RWPE2 (cell line): ENCODE measurements around the gene PTPRN2.

ENCODE experiments used
- ATAC-seq: fragments of 200-7000 bp; cut with Tn5 transposase; 3 replicates; pipeline ENCODE4 v1.9.1; 2021; ENCODE audit warnings: low read depth
- DNase-seq: peaks from one replicate; pipeline ENCODE4 v3.0.0-alpha.2; 2020; ENCODE audit warnings: low spot score
- H3K27ac ChIP-seq: fragments of 450-650 bp; 2 replicates; pipeline ENCODE4 v1.5.1; 2017; ENCODE audit warnings: mild to moderate bottlenecking; ENCODE audit not compliant: poor library complexity, severe bottlenecking
- H3K27me3 ChIP-seq: fragments of 250-450 bp; sonication (Bioruptor Pico); 2 replicates; pipeline ENCODE4 v1.5.1; 2021; ENCODE audit warnings: mild to moderate bottlenecking, moderate library complexity; ENCODE audit not compliant: insufficient read depth, poor library complexity, severe bottlenecking
- H3K36me3 ChIP-seq: fragments of 250-450 bp; sonication (Bioruptor Pico); 2 replicates; pipeline ENCODE4 v1.5.1; 2020; ENCODE audit warnings: low read depth, mild to moderate bottlenecking, moderate library complexity
- H3K4me1 ChIP-seq: fragments of 250-450 bp; sonication (Bioruptor Pico); 2 replicates; pipeline ENCODE4 v1.5.1; 2021; ENCODE audit warnings: mild to moderate bottlenecking, moderate library complexity; ENCODE audit not compliant: insufficient read depth, poor library complexity, severe bottlenecking
- H3K4me3 ChIP-seq: fragments of 250-450 bp; sonication (Bioruptor Pico); 2 replicates; pipeline ENCODE4 v1.5.1; 2021; ENCODE audit warnings: mild to moderate bottlenecking, moderate library complexity; ENCODE audit not compliant: severe bottlenecking
- H3K9me3 ChIP-seq: fragments of 250-450 bp; sonication (Bioruptor Pico); 2 replicates; pipeline ENCODE4 v1.5.1; 2021; ENCODE audit warnings: mild to moderate bottlenecking, moderate library complexity; ENCODE audit not compliant: severe bottlenecking
- CTCF ChIP-seq: fragments of 450-650 bp; IDR thresholded peaks from one replicate; pipeline ENCODE4 v1.5.1; 2017; ENCODE audit warnings: mild to moderate bottlenecking, moderate library complexity; ENCODE audit not compliant: poor library complexity, severe bottlenecking

PTPRN2 gene

GRCh38 chr7:157691586-157692459 is 895.8 kb downstream of the PTPRN2 start:
- DNase-seq (no peak), ATAC-seq (no peak)
- no peak for TF ChIP-seq CTCF
- Histone ChIP-seq H3K4me3 (no peak overlapping the region), H3K27ac (no peak overlapping the region), H3K4me1 (no peaks in the 10 kb centered on the region), H3K27me3 (peaks cover 74% of the 10 kb centered on the region), H3K36me3 (no peaks in the 10 kb centered on the region), H3K9me3 (no peaks in the 10 kb centered on the region)

GRCh38 chr7:157690833-157691585 is 896.6 kb downstream of the PTPRN2 start:
- Histone ChIP-seq H3K4me1 (no peaks in the 10 kb centered on the region), H3K27me3 (peaks cover 82% of the 10 kb centered on the region), H3K36me3 (no peaks in the 10 kb centered on the region), H3K9me3 (no peaks in the 10 kb centered on the region), H3K4me3 (no peak overlapping the region), H3K27ac (no peak overlapping the region)
- ATAC-seq (no peak), DNase-seq (no peak)
- no peak for TF ChIP-seq CTCF

GRCh38 chr7:157690058-157690832 is 897.4 kb downstream of the PTPRN2 start:
- no peaks in the 10 kb centered on the region for H3K36me3 ChIP-seq
- TF ChIP-seq CTCF = no peak
- no peak overlapping the region for H3K27ac ChIP-seq
- no peak for ATAC-seq
- DNase-seq = no peak
- peaks cover 90% of the 10 kb centered on the region for H3K27me3 ChIP-seq
- H3K4me3 ChIP-seq = no peak overlapping the region
- H3K9me3 ChIP-seq = no peaks in the 10 kb centered on the region
- no peaks in the 10 kb centered on the region for H3K4me1 ChIP-seq

GRCh38 chr7:157689269-157690057 is 898.2 kb downstream of the PTPRN2 start:
- DNase-seq (no peak), ATAC-seq (no peak)
- H3K9me3 ChIP-seq = no peaks in the 10 kb centered on the region
- no peaks in the 10 kb centered on the region for H3K4me1 ChIP-seq
- H3K4me3 ChIP-seq = no peak overlapping the region
- no peak for TF ChIP-seq CTCF
- peaks cover 84% of the 10 kb centered on the region for H3K27me3 ChIP-seq
- H3K27ac ChIP-seq = no peak overlapping the region
- H3K36me3 ChIP-seq = no peaks in the 10 kb centered on the region
